Stimulated activated CD4-positive, alpha-beta T cell treated with anti-CD3 and anti-CD28 coated beads, Interleukin-15, amount 100 ng/mL, for 1 hour (primary cell): ENCODE results near the gene TMPRSS9.

ENCODE experiments used
- DNase-seq, 2 donors: peaks; one replicate each; pipeline ENCODE4 v3.0.0-alpha.2; 2020; ENCODE audit warnings: low read depth in 1 of 2, low spot score in 1 of 2

The TMPRSS9 gene

GRCh38 chr19:2329149-2329478, 31.0 kb upstream of the TMPRSS9 start:
- DNase-seq: no peak

GRCh38 chr19:2329501-2329916, 30.6 kb upstream of the TMPRSS9 start:
- DNase-seq: no peak

- no peak for DNase-seq
Measured at GRCh38 chr19:2330255-2330631, 29.8 kb upstream of the TMPRSS9 start.

GRCh38 chr19:2330632-2331284, 29.3 kb upstream of the TMPRSS9 start:
- DNase-seq: no peak

GRCh38 chr19:2331601-2332246, 28.3 kb upstream of the TMPRSS9 start:
- DNase-seq: no peak

- DNase-seq: no peak
Measured at GRCh38 chr19:2332341-2333026, 27.6 kb upstream of the TMPRSS9 start.

- no peak for DNase-seq
Measured at GRCh38 chr19:2333027-2333806, 26.8 kb upstream of the TMPRSS9 start.

- DNase-seq: no peak
Measured at GRCh38 chr19:2333807-2334211, 26.3 kb upstream of the TMPRSS9 start.

- DNase-seq: no peak
Measured at GRCh38 chr19:2334426-2334825, 25.6 kb upstream of the TMPRSS9 start.

- DNase-seq: no peak
Measured at GRCh38 chr19:2334986-2335846, 24.8 kb upstream of the TMPRSS9 start.

GRCh38 chr19:2335848-2336247, 24.2 kb upstream of the TMPRSS9 start:
- no peak for DNase-seq

GRCh38 chr19:2336528-2337328, 23.3 kb upstream of the TMPRSS9 start:
- no peak for DNase-seq

GRCh38 chr19:2337329-2337707, 22.7 kb upstream of the TMPRSS9 start:
- DNase-seq: no peak

GRCh38 chr19:2338055-2338615, 21.9 kb upstream of the TMPRSS9 start:
- no peak for DNase-seq

- DNase-seq: no peak
Measured at GRCh38 chr19:2338751-2339643, 21.1 kb upstream of the TMPRSS9 start.

GRCh38 chr19:2339644-2340310, 20.3 kb upstream of the TMPRSS9 start:
- no peak for DNase-seq

GRCh38 chr19:2340496-2341243, 19.4 kb upstream of the TMPRSS9 start:
- DNase-seq: no peak
